Mammary epithelial cell (primary cell): ENCODE data around the gene TRIO.

Experiments used
- EZH2 ChIP-seq: IDR thresholded peaks from 2 replicates; pipeline ENCODE4 v1.6.1; 2012; ENCODE audit warnings: low read length, inconsistent platforms, borderline replicate concordance
- TF ChIP-seq, protein P1 (sequence below), 2 donors: IDR thresholded peaks in 1 of 2; conservative IDR thresholded peaks in 1 of 2; 2 replicates each; pipeline ENCODE4 v1.5.1; 2011 to 2012; ENCODE audit warnings: inconsistent platforms in 2 of 2, low read length in 2 of 2, mild to moderate bottlenecking in 2 of 2, control low read depth in 1 of 2, low read depth in 1 of 2; ENCODE audit not compliant: insufficient read depth in 1 of 2; ENCODE audit errors: extremely low read depth in 1 of 2

DNA sequence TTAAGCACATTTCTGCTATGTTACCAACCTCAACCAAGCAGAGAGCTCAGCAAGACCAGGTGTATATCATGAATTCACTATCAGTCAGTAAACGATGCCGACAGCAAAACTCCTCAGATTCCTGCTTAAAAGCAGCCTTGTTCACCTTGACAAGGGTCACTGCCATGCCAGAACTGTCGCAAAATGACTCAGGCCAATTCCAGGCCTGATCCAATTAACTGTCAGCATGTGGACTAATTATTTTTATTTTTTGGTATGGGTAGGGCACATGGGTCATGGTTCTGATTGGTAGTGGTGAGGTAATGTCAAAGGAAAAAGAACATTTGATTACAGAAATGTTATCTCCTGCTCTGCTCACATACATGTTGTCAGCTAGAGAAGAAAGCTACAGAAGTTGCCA, 224.2 kb downstream of the TRIO start:
- TF ChIP-seq, protein P1, sequence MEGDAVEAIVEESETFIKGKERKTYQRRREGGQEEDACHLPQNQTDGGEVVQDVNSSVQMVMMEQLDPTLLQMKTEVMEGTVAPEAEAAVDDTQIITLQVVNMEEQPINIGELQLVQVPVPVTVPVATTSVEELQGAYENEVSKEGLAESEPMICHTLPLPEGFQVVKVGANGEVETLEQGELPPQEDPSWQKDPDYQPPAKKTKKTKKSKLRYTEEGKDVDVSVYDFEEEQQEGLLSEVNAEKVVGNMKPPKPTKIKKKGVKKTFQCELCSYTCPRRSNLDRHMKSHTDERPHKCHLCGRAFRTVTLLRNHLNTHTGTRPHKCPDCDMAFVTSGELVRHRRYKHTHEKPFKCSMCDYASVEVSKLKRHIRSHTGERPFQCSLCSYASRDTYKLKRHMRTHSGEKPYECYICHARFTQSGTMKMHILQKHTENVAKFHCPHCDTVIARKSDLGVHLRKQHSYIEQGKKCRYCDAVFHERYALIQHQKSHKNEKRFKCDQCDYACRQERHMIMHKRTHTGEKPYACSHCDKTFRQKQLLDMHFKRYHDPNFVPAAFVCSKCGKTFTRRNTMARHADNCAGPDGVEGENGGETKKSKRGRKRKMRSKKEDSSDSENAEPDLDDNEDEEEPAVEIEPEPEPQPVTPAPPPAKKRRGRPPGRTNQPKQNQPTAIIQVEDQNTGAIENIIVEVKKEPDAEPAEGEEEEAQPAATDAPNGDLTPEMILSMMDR (conservative IDR thresholded peaks at IDR 0.05 in 1 of 2, IDR thresholded peaks at IDR 0.05 in 1 of 2; ENCODE audit: extremely low read depth in 1 of 2, insufficient read depth in 1 of 2, low read depth in 1 of 2, low read length in 2 of 2), result no peak
- TF ChIP-seq EZH2, result no peak
